Embryonic facial prominence (tissue), 1 donor: Measurements from ENCODE around the gene KCNG2.

Experiments used
- DNase-seq: peaks from one replicate; pipeline ENCODE4 v3.0.0-alpha.2; 2016; ENCODE audit errors: extremely low spot score

The KCNG2 gene

GRCh38 chr18:79924814-79925731 lies 127.3 kb downstream of the KCNG2 start:
- no peak for DNase-seq

- no peak for DNase-seq
Observed at GRCh38 chr18:79926306-79926705, 128.6 kb downstream of the KCNG2 start.

GRCh38 chr18:79926715-79927606 lies 129.2 kb downstream of the KCNG2 start:
- DNase-seq, result no peak

- no peak for DNase-seq
Observed at GRCh38 chr18:79927607-79928562, 130.1 kb downstream of the KCNG2 start.

GRCh38 chr18:79928563-79928960 lies 130.8 kb downstream of the KCNG2 start:
- no peak for DNase-seq

GRCh38 chr18:79930020-79930642 lies 132.4 kb downstream of the KCNG2 start:
- no peak for DNase-seq

- DNase-seq, result no peak
Observed at GRCh38 chr18:79931475-79931874, 133.7 kb downstream of the KCNG2 start.

- DNase-seq, result no peak
Observed at GRCh38 chr18:79932907-79933306, 135.2 kb downstream of the KCNG2 start.

- no peak for DNase-seq
Observed at GRCh38 chr18:79933765-79934164, 136.0 kb downstream of the KCNG2 start.

GRCh38 chr18:79934311-79935097 lies 136.8 kb downstream of the KCNG2 start:
- no peak for DNase-seq

GRCh38 chr18:79935098-79935480 lies 137.4 kb downstream of the KCNG2 start:
- DNase-seq, result no peak

- DNase-seq, result no peak
Observed at GRCh38 chr18:79935499-79935898, 137.8 kb downstream of the KCNG2 start.

GRCh38 chr18:79935925-79936324 lies 138.2 kb downstream of the KCNG2 start:
- no peak for DNase-seq

GRCh38 chr18:79936641-79937040 lies 138.9 kb downstream of the KCNG2 start:
- no peak for DNase-seq

GRCh38 chr18:79937103-79937860 lies 139.5 kb downstream of the KCNG2 start:
- no peak for DNase-seq

GRCh38 chr18:79938196-79938595 lies 140.5 kb downstream of the KCNG2 start:
- DNase-seq, result no peak

- no peak for DNase-seq
Observed at GRCh38 chr18:79939096-79939495, 141.4 kb downstream of the KCNG2 start.

GRCh38 chr18:79940126-79940813 lies 142.5 kb downstream of the KCNG2 start:
- no peak for DNase-seq
